GM12878 (cell line): ENCODE measurements around the gene ADRA2C. TPM values are rescaled to one million over a fixed set of nuclear protein-coding genes. Genes with fewer than 3 reads are reported as not detected.

Experiments used
- ATAC-seq: fragments of 200-7000 bp; cut with Tn5 transposase; 3 replicates; pipeline ENCODE4 v1.9.1; 2020; ENCODE audit warnings: mild to moderate bottlenecking, moderate library complexity
- BruUV-seq: library from RNA; stranded (reverse); fragments of 400-500 nt; replicated peaks from 2 replicates; lab custom pipeline; 2021; lab: Mats Ljungman, UMichigan
- CTCF ChIA-PET: fragments of 300-600 bp; sonication (Branson Sonifier 250); formaldehyde crosslinking; extraction: SDS; loops from one replicate; lab custom pipeline; 2021; ENCODE audit warnings: inconsistent platforms; lab: Yijun Ruan, JAX
- POLR2A ChIA-PET: fragments of 350-600 bp; formaldehyde crosslinking; extraction: SDS; loops from one replicate; lab custom pipeline; 2021; ENCODE audit warnings: inconsistent platforms; lab: Charles Lee
- RAD21 ChIA-PET: fragments of 300-600 bp; sonication (Branson Sonifier 250); formaldehyde crosslinking; loops from one replicate; lab custom pipeline; 2023; ENCODE audit warnings: antibody characterized with exemption; ENCODE audit not compliant: unreplicated experiment; lab: Charles Lee
- SMC1A ChIA-PET: fragments of 300-600 bp; sonication (Branson Sonifier 250); formaldehyde crosslinking; loops from one replicate; lab custom pipeline; 2023; ENCODE audit not compliant: unreplicated experiment, uncharacterized antibody; lab: Charles Lee
- DNase-seq: peaks from one replicate; pipeline ENCODE4 v3.0.0-alpha.2; 2011; ENCODE audit warnings: low read depth, low spot score
- FAIRE-seq: peaks from 3 replicates; lab custom pipeline; 2011; peaks lifted over from hg19 to GRCh38; lab: Jason Lieb, UNC
- H2AFZ ChIP-seq: 2 replicates; pipeline ENCODE4 v1.6.0; 2011; ENCODE audit warnings: low read depth, low read length, control low read depth; ENCODE audit not compliant: control insufficient read depth
- H3K27ac ChIP-seq: 2 replicates; pipeline ENCODE4 v1.5.1; 2011; ENCODE audit warnings: control low read depth; ENCODE audit not compliant: control insufficient read depth, insufficient read depth
- H3K27me3 ChIP-seq, 2 experiments: replicated peaks in 1 of 2; 2 replicates each; pipeline versions ENCODE4 v1.6.0 to v1.6.1; 2011; ENCODE audit warnings: low read length in 1 of 2; ENCODE audit not compliant: control insufficient read depth in 2 of 2, insufficient read depth in 2 of 2
- H3K36me3 ChIP-seq, 2 experiments: 2 replicates each; pipeline ENCODE4 v1.5.1; 2011; ENCODE audit warnings: low read length in 1 of 2; ENCODE audit not compliant: control insufficient read depth in 2 of 2, insufficient read depth in 2 of 2
- H3K4me1 ChIP-seq: 2 replicates; pipeline ENCODE4 v1.6.1; 2011; ENCODE audit warnings: mild to moderate bottlenecking, low read length, moderate library complexity, mixed read lengths; ENCODE audit not compliant: control insufficient read depth, insufficient read depth
- H3K4me2 ChIP-seq: 2 replicates; pipeline ENCODE4 v1.6.0; 2011; ENCODE audit warnings: control low read depth; ENCODE audit not compliant: control insufficient read depth, insufficient read depth
- H3K4me3 ChIP-seq: fragments of 200-600 bp; sonication (generic); 2 replicates; pipeline ENCODE4 v1.5.1; 2016
- H3K79me2 ChIP-seq: 2 replicates; pipeline ENCODE4 v1.6.0; 2011; ENCODE audit warnings: low read length; ENCODE audit not compliant: control insufficient read depth, insufficient read depth
- H3K9ac ChIP-seq: 2 replicates; pipeline ENCODE4 v1.8.0; 2011; ENCODE audit warnings: low read length, control low read depth, mixed read lengths; ENCODE audit not compliant: control insufficient read depth, insufficient read depth
- H3K9me3 ChIP-seq: replicated peaks from 3 replicates; pipeline ENCODE4 v1.5.1; 2011; ENCODE audit warnings: mild to moderate bottlenecking, low read length; ENCODE audit not compliant: control insufficient read depth, insufficient read depth
- H4K20me1 ChIP-seq: 2 replicates; pipeline ENCODE4 v1.6.0; 2011; ENCODE audit not compliant: control insufficient read depth, insufficient read depth
- EED ChIP-seq: sonication (generic); IDR thresholded peaks from 2 replicates; pipeline ENCODE4 v1.6.1; 2016; ENCODE audit warnings: antibody characterized with exemption, low read depth
- NFXL1 ChIP-seq: fragments of 450-650 bp; IDR thresholded peaks from 2 replicates; pipeline ENCODE4 v1.6.1; 2017; ENCODE audit warnings: antibody characterized with exemption, mild to moderate bottlenecking, borderline replicate concordance
- NFYA ChIP-seq: IDR thresholded peaks from 2 replicates; pipeline ENCODE4 v1.6.1; 2011; ENCODE audit warnings: low read depth, mild to moderate bottlenecking, low read length, improper control_type of control experiment, borderline replicate concordance
- POLR2AphosphoS2 ChIP-seq: IDR thresholded peaks from 2 replicates; pipeline ENCODE4 v1.6.1; 2011; ENCODE audit warnings: low read depth, mild to moderate bottlenecking, low read length, improper control_type of control experiment, moderate library complexity
- SREBF1 ChIP-seq: IDR thresholded peaks from 2 replicates; pipeline ENCODE4 v1.6.1; 2012; ENCODE audit warnings: mild to moderate bottlenecking, low read length
- SUZ12 ChIP-seq: fragments of 200-600 bp; sonication (generic); IDR thresholded peaks from one replicate; pipeline ENCODE4 v1.6.1; 2018; ENCODE audit warnings: antibody characterized with exemption, mild to moderate bottlenecking; ENCODE audit not compliant: unreplicated experiment
- WGBS: methylation state at CpG from one replicate; pipeline ENCODE4 v1.1.6; 2016; ENCODE audit warnings: low lambda C conversion rate; ENCODE audit not compliant: insufficient replicate concordance, insufficient coverage; ENCODE audit errors: missing lambda C conversion rate; 5-methylcytosine and 5-hydroxymethylcytosine counted together
- in situ Hi-C: fragments of 300-500 bp; cut with MboI; formaldehyde crosslinking; loops from 9 replicates; pipeline ENCODE4 v1.14.3; 2018; ENCODE audit warnings: mixed read lengths
- intact Hi-C: fragments of 100-400 bp; cut with micrococcal nuclease; formaldehyde crosslinking; loops from one replicate; pipeline ENCODE4 v1.14.2; 2022; ENCODE audit not compliant: unreplicated experiment
- polyA plus RNA-seq, 11 experiments: library from polyadenylated mRNA; depleted of rRNA in 4 of 11; unstranded in 6 of 11; stranded (reverse) in 5 of 11; fragments of >200 nt; fragmentation: Nextera tagmentation in 4 of 11; fragmentation: Illumina TruSeq in 1 of 11; extraction: Ambion mirVana in 4 of 11; extraction: Trizol in 1 of 11; gene quantifications; 1 replicate in 1 of 11; 2 replicates in 10 of 11; pipeline versions ENCODE4 v1.2.1 to v1.2.3, GENCODE V29; 2011 to 2016; ENCODE audit warnings: inconsistent platforms in 2 of 11, missing spikeins in 2 of 11, low read depth in 1 of 11
- total RNA-seq, 4 experiments: library from RNA; depleted of rRNA in 3 of 4; stranded (reverse); fragments of >200 nt in 3 of 4; fragmentation: Illumina TruSeq in 1 of 4; extraction: Trizol in 1 of 4; gene quantifications; 2 replicates each; pipeline versions ENCODE4 v1.2.1 to v1.2.3, GENCODE V29; 2013 to 2021
- TF ChIP-seq, protein P1 (sequence below): IDR thresholded peaks from 2 replicates; pipeline ENCODE4 v1.6.1; 2012; ENCODE audit warnings: low read length, inconsistent platforms
- TF ChIP-seq, protein P2 (sequence below): IDR thresholded peaks from 2 replicates; pipeline ENCODE4 v1.6.1; 2012; ENCODE audit warnings: mild to moderate bottlenecking, low read depth, low read length

The ADRA2C gene
- total and polyA plus RNA-seq, 10 of the 15 experiments (the other 5 are each of a cell fraction or from before 2014, with no cell fraction given): 0.15 TPM; not detected in 9

DNA sequence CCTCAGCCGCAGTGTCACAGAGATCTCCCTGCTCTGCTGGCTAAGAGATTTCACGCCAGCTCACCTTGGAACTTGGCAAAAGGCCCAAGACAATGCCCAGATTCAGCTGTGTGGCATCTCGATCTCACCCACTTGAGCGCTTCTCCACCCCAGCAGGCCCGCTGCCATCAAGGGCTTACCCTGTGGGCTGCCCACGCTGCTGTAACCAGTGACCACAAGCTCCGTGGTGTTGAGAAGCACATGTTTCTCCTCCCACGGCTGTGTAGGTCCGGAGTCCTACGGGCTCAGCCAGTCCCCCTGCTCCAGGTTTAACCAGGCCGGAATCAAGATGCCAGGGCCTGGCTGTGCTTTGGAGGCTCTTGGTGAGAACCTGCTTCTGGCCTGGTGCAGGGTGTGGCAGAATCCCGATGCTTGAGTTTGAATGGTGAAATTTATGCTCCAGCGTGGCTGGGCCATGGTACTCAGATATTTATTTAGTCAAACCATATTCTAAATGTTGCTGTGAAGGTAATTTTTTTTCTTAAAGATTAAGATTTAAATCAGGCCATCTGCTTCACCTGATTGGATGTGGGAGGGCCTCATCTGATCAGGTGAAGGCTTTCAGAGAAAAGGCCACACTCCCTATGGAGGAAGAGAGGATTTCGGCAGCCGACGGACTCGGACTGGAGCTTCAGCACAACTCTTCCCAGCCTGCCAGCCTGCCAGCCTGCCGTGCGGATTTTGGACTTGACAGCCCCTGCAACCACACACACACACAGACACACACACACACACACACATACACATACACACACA is 24.8 kb upstream of the ADRA2C start:
- TF ChIP-seq EED: no peak
- no peak for TF ChIP-seq SREBF1
- no peak for TF ChIP-seq POLR2AphosphoS2
- TF ChIP-seq NFYA: no peak
- TF ChIP-seq, protein P1, sequence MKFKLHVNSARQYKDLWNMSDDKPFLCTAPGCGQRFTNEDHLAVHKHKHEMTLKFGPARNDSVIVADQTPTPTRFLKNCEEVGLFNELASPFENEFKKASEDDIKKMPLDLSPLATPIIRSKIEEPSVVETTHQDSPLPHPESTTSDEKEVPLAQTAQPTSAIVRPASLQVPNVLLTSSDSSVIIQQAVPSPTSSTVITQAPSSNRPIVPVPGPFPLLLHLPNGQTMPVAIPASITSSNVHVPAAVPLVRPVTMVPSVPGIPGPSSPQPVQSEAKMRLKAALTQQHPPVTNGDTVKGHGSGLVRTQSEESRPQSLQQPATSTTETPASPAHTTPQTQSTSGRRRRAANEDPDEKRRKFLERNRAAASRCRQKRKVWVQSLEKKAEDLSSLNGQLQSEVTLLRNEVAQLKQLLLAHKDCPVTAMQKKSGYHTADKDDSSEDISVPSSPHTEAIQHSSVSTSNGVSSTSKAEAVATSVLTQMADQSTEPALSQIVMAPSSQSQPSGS: no peak
- TF ChIP-seq, protein P2, sequence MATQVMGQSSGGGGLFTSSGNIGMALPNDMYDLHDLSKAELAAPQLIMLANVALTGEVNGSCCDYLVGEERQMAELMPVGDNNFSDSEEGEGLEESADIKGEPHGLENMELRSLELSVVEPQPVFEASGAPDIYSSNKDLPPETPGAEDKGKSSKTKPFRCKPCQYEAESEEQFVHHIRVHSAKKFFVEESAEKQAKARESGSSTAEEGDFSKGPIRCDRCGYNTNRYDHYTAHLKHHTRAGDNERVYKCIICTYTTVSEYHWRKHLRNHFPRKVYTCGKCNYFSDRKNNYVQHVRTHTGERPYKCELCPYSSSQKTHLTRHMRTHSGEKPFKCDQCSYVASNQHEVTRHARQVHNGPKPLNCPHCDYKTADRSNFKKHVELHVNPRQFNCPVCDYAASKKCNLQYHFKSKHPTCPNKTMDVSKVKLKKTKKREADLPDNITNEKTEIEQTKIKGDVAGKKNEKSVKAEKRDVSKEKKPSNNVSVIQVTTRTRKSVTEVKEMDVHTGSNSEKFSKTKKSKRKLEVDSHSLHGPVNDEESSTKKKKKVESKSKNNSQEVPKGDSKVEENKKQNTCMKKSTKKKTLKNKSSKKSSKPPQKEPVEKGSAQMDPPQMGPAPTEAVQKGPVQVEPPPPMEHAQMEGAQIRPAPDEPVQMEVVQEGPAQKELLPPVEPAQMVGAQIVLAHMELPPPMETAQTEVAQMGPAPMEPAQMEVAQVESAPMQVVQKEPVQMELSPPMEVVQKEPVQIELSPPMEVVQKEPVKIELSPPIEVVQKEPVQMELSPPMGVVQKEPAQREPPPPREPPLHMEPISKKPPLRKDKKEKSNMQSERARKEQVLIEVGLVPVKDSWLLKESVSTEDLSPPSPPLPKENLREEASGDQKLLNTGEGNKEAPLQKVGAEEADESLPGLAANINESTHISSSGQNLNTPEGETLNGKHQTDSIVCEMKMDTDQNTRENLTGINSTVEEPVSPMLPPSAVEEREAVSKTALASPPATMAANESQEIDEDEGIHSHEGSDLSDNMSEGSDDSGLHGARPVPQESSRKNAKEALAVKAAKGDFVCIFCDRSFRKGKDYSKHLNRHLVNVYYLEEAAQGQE: no peak
- no peak for TF ChIP-seq SUZ12
- TF ChIP-seq NFXL1: no peak
- Histone ChIP-seq H3K4me1 (no peaks in the 10 kb centered on the region), H4K20me1 (no peaks in the 10 kb centered on the region), H2AFZ (no peak overlapping the region), H3K4me2 (no peak overlapping the region), H3K9me3 (peaks cover 2% of the 10 kb centered on the region; the same call in 2 of the 3 replicates), H3K27me3 (no peaks in the 10 kb centered on the region; a peak in 2 of 4 replicates), H3K4me3 (no peak overlapping the region), H3K36me3 (no peaks in the 10 kb centered on the region), H3K79me2 (no peaks in the 10 kb centered on the region), H3K9ac (no peak overlapping the region), H3K27ac (no peak overlapping the region)
- ATAC-seq (no peak), DNase-seq (no peak), FAIRE-seq (no peak)
- RAD21 ChIA-PET: no interaction called here
- SMC1A ChIA-PET: no interaction called here
- CTCF ChIA-PET: no interaction called here
- BruUV-seq: no TSS peak
- WGBS: 33% methylated on average over 19 of the region's 19 CpGs
- intact Hi-C loops: no loop called here
- in situ Hi-C loops: no loop called here
- POLR2A ChIA-PET: no interaction called here
